ENCODE measurements around the gene RGL2.
A peak's percentile ranks its signal among the peaks of the same experiment; 100 is the strongest.
"Not testable (repeated sequence)": the region's sequence is repeated elsewhere in the genome, so short reads cannot be mapped to it uniquely, and the experiment has no call there.

RGL2 gene

GRCh38 chr6:33290459-33290858, 8.3 kb downstream of the RGL2 start:
- DNase-seq: no peak

GRCh38 chr6:33289784-33290315, 8.9 kb downstream of the RGL2 start:
- no peak for DNase-seq

GRCh38 chr6:33288921-33289783, 9.6 kb downstream of the RGL2 start, which contains the start of the genes PFDN6 and WDR46:
Gene PFDN6 (plus strand): TSS chr6:33289601. CDS start chr6:33289857, 256 bp downstream.
Gene WDR46 (minus strand): TSS chr6:33289239. CDS start chr6:33289170, 69 bp downstream.
- DNase-seq: peak; percentile 91 to 98

GRCh38 chr6:33288141-33288920, 10.4 kb downstream of the RGL2 start:
- DNase-seq: no peak

GRCh38 chr6:33286946-33287914, 11.5 kb downstream of the RGL2 start:
- no peak for DNase-seq

- DNase-seq: not testable (repeated sequence)
These were observed 13.5 kb downstream of the RGL2 start for GRCh38 chr6:33285214-33285613.

GRCh38 chr6:33280539-33280938, 18.2 kb downstream of the RGL2 start:
- no peak for DNase-seq

GRCh38 chr6:33279971-33280511, 18.7 kb downstream of the RGL2 start:
- DNase-seq: no peak

GRCh38 chr6:33279257-33279695, 19.5 kb downstream of the RGL2 start:
- no peak for DNase-seq

- DNase-seq: no peak
These were observed 19.9 kb downstream of the RGL2 start for GRCh38 chr6:33278810-33279209.

GRCh38 chr6:33278392-33278741, 20.4 kb downstream of the RGL2 start:
- DNase-seq: no peak

- no peak for DNase-seq
These were observed 20.9 kb downstream of the RGL2 start for GRCh38 chr6:33277663-33278391.

GRCh38 chr6:33276864-33277662, 21.7 kb downstream of the RGL2 start, which contains the start of gene B3GALT4:
Gene B3GALT4 (plus strand): TSS chr6:33277123. CDS start chr6:33277420, 297 bp downstream.
- peak; percentile 6 to 58 for DNase-seq

GRCh38 chr6:33276581-33276863, 22.2 kb downstream of the RGL2 start:
- no peak for DNase-seq

- not testable (repeated sequence) for DNase-seq
These were observed 22.8 kb downstream of the RGL2 start for GRCh38 chr6:33275795-33276580.

GRCh38 chr6:33273924-33274902, 24.5 kb downstream of the RGL2 start:
- DNase-seq: no peak

GRCh38 chr6:33273129-33273923, 25.4 kb downstream of the RGL2 start:
- no peak for DNase-seq
